Central memory CD4-positive, alpha-beta T cell (primary cell): ENCODE results near the gene ADARB2.

Experiments used
- DNase-seq: peaks from one replicate; pipeline ENCODE4 v3.0.0; 2022

ADARB2 gene

DNA sequence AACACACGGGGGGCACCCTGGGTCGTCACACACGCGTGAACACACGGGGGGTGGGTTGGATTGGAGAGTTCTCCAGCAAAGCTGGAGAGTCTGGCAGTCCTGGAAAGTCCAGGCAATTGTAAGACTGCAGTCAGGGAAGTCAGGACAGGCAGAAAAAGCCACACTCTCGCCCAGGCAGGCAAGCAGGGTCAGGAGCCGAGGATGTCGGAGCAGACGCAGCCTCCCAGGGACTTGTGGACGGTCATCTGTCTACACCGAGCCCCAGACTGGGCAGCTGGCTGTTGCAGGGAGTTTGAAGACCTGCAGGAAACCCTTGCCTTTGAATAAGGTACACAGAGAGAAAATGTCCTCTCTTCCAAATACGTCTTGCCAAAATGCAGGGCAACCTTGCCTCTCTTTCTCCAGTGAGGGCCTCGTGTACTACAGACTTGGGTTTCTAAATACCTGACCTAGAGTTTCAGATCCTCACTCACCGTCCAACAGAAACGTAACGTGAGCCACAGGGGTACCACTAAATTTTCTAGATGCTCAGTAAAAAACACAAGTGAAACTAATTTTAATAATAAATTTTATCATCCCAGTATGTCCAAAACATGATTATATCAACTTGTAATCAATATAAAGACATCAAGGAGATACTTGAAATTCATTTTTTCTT, 176.7 kb downstream of the ADARB2 start:
- no peak for DNase-seq

DNA sequence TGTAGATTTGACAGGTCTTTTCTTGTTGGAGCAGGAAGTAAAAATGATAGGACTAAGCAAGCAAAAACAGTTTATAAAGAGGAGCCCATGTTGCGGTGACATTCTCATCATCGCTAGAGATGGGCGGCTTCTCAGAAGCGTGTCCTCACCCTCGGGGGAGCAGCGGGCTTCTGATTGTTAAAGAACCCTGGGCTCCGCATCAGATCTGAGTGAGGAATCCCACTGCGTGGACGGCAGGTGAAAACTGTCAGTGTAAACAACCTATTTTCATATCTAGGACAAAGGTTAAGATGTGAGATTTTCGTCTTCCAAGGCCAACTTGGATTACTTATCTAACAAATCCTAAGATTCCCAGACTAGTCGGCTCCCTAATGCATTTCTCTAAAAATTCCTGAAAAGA, 177.6 kb downstream of the ADARB2 start:
- no peak for DNase-seq

DNA sequence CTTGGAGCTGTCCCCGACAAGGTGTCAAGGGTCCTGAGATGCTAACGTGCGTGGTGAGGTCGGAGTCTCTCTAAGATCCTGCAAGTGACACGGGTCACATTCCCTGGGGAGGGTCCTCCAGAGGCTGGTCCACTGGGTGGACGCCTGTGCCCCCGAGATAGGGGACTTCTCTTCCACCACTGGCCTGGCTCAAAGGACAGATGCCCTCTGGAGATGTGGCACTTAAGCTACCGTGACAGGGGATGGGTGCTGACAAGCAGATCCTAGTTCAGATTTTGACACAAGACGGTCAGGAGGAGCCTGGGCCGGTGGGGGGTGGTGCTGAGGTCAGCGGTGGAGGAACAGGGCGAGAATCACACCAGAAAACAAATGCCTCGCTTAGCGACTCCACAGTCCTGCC, 178.0 kb downstream of the ADARB2 start:
- DNase-seq = no peak

- no peak for DNase-seq
Observed at GRCh38 chr10:1558906-1559305, 178.4 kb downstream of the ADARB2 start.

DNA sequence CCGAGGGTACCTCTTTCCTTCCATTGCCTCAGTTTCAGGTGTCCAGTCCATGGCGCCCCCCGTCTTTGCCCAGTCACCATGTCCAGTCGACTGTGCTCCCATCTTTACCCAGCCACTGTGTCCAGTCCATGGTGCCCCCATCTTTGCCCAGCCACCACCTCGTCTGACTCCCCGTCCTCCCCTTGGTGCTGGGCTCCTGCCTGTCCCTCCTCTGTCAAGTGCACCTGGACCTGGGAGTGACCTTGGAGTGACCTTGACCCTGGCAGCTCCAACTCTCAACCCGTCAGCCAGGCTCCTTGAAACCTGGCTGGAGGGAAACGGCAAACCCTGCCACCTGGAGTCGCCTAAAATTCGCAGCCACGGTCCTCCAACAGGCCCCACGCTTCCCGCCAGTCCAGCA, 180.2 kb downstream of the ADARB2 start:
- no peak for DNase-seq

GRCh38 chr10:1556496-1556895, 180.8 kb downstream of the ADARB2 start:
- no peak for DNase-seq

- DNase-seq = no peak
Observed at GRCh38 chr10:1553951-1554350, 183.4 kb downstream of the ADARB2 start.

- DNase-seq = no peak
Observed at GRCh38 chr10:1552881-1553670, 184.2 kb downstream of the ADARB2 start.

DNA sequence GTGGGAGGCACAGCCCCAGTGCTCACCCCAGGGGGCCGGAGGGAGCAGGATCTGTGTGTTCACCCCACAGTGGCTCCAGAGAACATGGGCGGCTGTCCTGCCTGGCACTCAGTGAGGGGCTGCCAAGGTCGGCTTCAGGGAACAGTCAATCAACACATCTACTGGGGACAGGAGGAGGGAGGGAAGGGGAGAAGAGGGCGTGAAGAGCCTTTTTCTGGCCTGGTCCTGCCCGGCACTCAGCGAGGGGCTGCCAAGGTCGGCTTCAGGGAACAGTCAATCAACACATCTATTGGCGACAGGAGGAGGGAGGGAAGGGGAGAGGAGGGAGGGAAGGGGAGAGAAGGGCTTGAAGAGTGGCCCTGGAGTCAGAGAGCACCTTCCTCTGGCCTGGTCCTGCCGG, 184.9 kb downstream of the ADARB2 start:
- DNase-seq = no peak

- DNase-seq = no peak
Observed at GRCh38 chr10:1551636-1552338, 185.5 kb downstream of the ADARB2 start.

- no peak for DNase-seq
Observed at GRCh38 chr10:1550616-1551015, 186.7 kb downstream of the ADARB2 start.

- no peak for DNase-seq
Observed at GRCh38 chr10:1550291-1550595, 187.1 kb downstream of the ADARB2 start.

DNA sequence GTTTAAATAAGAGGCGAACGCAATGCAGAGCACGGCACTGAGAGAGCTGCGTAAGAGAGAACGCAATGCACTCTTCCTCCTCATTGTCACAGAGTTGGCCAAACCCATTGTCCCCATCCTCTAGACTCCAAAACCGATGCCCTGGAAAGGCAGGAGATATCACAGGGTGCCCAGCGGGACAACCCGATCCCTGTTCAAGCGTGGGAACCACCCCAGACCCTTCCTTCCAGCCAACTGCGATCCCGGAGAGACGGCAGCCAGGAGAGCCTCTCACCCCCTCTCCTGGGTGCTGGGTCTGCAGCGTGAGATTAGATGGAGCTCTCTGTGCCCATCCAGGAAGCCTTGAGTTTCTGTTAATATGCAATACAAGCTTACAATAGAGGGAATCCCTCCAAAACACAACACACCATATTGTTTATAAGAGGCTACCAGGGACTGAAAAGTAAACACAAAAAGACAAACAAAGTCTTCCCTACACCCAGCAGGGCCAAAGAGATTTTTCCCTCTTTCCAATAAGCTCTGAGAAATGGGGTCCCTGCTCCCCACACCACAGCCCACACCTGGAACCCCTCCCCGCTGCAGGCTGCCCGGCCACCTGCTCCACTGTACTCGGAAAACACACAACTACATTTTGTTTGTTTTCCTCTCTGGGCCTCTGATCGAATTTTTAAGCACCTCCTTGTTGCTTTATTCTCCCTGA, 187.6 kb downstream of the ADARB2 start:
- no peak for DNase-seq

- DNase-seq = no peak
Observed at GRCh38 chr10:1548596-1548995, 188.7 kb downstream of the ADARB2 start.

- DNase-seq = no peak
Observed at GRCh38 chr10:1548146-1548545, 189.2 kb downstream of the ADARB2 start.

GRCh38 chr10:1546431-1547110, 190.8 kb downstream of the ADARB2 start:
- DNase-seq = no peak

DNA sequence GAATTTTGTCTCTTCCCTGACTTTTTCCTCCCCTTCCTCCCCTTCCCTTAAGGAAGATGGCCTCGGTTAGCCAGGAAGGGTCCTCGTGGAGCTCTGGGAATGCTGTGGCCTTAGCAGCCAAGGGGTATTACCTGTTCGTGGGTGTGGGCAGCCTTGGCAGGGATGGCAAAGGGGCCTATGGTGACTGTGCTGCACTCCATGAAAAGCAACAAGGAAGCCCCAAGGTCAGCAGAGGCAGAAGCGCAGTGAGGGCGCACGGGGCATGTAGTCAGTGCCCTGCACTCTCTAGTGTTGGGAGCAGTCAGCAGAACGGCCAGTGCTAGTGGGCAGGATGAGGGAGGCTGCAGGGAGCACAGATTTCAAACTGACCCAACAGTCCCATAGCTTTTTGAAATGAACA, 191.8 kb downstream of the ADARB2 start:
- DNase-seq = no peak

GRCh38 chr10:1544929-1545328, 192.4 kb downstream of the ADARB2 start:
- no peak for DNase-seq

DNA sequence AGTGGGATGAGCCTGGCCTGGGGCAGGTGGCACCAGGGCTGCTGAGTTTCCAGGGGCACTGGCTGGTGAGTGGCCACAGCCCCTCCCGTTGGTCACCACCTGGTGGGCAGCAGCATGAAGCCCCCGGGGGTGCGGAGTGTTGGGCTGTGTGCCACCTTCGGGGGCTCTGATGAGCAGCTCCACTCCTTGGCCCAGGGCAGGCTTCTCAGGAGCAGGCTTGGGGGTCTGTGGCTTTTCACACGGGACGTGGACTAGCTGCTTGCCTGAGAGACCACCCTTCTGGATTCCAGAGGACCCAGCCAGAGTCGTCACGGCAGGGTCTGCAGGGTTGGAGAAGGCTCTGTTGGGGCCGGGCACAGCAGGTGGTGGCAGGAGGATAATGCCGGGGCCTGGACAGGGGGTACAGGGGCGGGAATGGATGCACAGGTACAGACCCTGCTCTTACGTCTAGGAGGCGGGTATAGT, 193.1 kb downstream of the ADARB2 start:
- no peak for DNase-seq

DNA sequence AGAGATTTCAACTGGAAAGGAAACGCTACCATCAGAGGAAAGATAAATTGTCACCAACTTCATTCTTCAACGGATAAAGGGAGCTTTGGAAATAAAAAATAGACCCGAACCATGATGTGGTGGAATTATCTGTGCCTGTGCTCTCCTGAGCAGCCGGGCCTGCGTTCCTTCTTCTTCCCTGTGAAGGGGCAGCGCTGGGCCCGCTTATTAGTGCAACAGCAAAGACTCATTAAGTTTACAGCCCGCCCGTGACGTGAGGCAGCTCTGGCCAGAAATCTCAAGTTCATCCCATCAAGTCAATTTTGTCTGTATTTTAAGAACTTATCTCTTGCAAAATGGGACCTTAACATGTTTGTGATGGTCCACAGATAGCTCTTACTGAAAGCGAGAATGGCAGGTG, 193.7 kb downstream of the ADARB2 start:
- DNase-seq = no peak

DNA sequence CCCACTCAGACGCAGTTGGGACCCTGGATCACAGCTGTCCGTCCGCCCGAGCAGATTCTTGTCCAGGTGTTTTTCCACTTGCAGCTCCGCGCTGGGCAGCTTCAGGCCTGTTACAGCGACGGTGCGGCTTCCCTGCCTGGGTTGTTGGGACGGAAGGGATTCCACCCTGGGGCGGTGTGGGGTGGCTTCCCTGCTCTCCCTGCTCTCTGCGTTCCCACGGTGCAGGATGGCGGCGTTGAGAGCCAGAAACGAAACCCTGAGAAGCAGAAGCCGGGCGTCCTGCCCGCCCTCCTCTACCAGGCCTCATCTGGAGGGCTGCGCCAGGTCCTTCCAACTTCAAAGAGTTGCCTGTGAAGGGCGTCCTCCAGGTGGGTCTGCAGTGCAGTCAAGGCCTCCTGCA, 194.4 kb downstream of the ADARB2 start:
- no peak for DNase-seq

GRCh38 chr10:1540144-1540543, 197.2 kb downstream of the ADARB2 start:
- DNase-seq = no peak

GRCh38 chr10:1539216-1539615, 198.1 kb downstream of the ADARB2 start:
- DNase-seq = no peak
